Measurements from ENCODE around the gene RCC2.
A peak's percentile ranks its signal among the peaks of the same experiment; 100 is the strongest.
"Not testable (repeated sequence)": the region's sequence is repeated elsewhere in the genome, so short reads cannot be mapped to it uniquely, and the experiment has no call there.

Gene RCC2

GRCh38 chr1:17439250-17440073, at the start of gene RCC2:
RCC2 (minus strand) TSS chr1:17439677; CDS start chr1:17438514, 1,163 bp downstream.
- no peak for DNase-seq (ENCODE audit: low read depth)

DNA sequence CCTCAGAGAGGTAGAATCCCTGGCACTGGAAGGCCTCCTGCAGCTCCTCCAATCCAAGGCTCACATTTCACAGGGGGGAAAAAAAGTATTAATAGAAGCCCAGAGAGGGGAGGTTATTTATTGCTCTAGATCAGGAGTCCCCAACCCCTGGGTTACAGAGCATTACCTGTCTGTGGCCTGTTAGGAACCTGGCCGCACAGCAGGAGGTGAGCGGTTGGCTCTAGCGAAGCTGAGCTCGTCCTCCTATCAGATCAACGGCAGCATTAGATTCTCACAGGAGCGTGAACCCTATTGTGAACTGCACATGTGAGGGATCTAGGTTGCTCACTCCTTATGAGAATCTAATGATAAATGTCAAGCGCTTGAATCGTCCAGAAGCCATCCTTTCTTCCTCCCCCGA, 46.8 kb upstream of the RCC2 start:
- no peak for DNase-seq (ENCODE audit: low read depth)

- no peak for DNase-seq (ENCODE audit: low read depth)
These were observed 45.8 kb upstream of the RCC2 start for GRCh38 chr1:17485281-17485680.

DNA sequence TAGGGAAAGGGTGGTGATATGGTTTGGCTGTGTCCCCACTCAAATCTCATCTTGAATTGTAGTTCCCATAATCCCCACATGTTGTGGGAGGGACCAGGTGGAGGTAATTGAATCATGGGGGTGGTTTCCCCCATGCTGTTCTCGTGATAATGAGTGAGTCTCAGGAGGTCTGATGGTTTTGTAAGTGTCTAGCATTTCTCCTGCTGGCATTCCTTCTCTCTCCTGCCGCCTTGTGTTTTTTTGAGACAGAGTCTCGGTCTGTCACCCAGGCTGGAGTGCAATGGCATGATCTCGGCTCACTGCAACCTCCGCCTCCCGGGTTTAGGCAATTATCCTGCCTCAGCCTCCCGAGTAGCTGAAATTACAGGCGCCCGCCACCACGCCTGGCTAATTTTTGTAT, 42.5 kb upstream of the RCC2 start:
- not testable (repeated sequence) for DNase-seq (ENCODE audit: low read depth)

- DNase-seq (ENCODE audit: low read depth), result no peak
These were observed 41.4 kb upstream of the RCC2 start for GRCh38 chr1:17480846-17481245.

- peak; percentile 23 for DNase-seq (ENCODE audit: low read depth)
These were observed 36.3 kb upstream of the RCC2 start for GRCh38 chr1:17475752-17476151.

DNA sequence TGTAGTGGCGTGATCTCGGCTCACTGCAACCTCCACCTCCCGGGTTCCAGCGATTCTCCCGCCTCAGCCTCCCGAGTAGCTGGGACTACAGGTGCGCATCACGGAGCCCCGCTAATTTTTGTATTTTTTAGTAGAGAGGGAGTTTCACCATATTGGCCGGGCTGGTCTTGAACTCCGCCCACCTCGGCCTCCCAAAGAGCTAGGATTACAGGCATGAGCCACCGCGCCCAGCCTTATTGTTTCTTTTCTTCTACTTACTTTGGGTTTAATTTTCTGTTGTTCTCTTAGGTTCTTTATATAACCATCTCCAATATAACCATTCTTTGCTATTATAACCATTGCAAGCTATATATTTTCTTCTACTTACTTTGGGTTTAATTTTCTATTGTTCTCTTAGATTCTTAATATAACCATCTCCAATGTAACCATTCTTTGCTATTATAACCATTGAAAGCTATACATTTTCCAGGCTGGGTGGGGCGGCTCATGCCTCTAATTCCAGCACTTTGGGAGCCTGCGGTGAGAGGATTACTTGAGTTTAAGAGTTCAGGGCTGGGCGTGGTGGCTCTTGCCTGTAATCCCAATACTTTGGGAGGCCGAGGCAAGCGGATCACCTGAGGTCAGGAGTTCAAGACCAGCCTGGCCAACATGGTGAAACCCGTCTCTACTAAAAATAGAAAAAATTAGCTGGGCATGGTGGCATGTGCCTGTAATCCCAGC, 35.5 kb upstream of the RCC2 start:
- DNase-seq (ENCODE audit: low read depth), result not testable (repeated sequence)

- DNase-seq (ENCODE audit: low read depth), result no peak
These were observed 33.3 kb upstream of the RCC2 start for GRCh38 chr1:17472814-17473213.

DNA sequence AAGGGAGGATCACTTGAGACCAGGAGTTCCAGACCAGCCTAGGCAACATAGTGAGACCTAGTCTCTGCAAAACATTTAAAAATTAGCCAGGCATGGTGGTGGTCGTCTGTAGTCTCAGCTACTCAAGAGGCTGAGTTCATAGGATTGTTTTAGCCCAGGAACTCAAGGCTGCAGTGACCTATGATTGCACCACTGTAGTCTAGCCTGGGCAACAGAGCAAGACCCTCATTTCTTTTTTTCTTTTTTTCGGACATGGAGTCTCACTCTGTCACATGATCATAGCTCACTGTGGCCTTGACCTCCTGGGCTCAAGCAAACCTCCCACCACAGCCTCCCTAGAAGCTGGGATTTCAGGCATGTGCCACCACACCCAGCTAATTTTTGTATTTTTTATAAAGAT, 31.9 kb upstream of the RCC2 start:
- DNase-seq (ENCODE audit: low read depth), result no peak

- DNase-seq (ENCODE audit: low read depth), result no peak
These were observed 30.7 kb upstream of the RCC2 start for GRCh38 chr1:17470021-17470799.

DNA sequence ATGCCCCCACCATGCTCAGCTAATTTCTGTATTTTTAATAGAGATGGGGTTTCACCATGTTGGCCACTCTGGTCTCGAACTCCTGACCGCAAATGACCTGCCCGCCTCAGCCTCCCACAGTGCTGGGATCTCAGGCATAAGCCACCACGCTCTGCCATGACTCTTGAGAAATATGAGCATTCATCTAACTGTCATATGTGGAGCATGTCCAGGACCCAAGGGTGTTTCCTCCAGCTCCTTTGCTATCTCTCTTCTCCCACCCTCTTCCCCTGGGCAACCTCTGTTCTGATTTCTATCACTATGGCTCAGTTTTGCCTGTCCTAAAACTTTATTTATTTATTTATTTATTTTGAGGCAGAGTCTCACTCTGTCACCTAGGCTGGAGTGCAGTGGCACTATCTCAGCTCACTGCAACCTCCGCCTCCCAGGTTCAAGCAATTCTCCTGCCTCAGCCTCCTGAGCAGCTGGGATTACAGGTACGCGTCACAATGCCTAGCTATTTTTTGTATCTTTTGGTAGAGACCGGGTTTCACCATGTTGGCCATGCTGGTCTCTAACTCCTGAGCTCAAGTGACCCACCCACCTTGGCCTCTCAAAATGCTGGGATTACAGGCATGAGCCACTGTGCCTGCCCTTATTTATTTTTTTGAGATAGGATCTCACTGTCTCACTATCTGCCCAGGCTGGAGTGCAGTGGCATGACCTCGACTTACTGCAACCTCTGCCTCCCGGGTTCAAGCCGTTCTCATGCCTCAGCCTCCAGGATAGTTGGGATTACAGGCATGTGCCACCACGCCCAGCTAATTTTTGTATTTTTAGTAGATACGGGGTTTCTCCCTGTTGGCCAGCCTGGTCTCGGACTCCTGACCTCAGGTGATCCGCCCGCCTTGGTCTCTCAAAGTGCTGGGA, 29.1 kb upstream of the RCC2 start:
- DNase-seq (ENCODE audit: low read depth), result not testable (repeated sequence)

GRCh38 chr1:17466359-17466758, 26.9 kb upstream of the RCC2 start:
- DNase-seq (ENCODE audit: low read depth), result no peak

DNA sequence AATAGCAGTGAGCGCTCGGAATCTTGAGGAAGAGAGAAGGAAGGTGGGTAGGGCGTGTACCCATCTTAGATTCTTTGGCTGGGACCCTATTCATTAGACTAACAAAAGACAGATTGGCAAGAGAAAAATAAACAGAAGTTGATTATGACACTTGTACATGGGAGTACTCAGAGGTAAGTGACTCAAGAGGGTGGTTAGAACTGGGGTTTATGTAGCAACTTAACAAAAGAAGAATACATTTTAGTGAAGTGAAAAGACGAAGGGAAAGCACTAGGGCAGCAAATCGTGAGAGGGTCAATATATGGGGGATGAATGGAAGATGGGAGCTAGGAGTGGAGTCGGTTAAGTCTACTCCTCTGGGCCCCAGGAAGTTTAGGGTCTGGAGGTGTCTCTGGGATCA, 25.8 kb upstream of the RCC2 start:
- DNase-seq (ENCODE audit: low read depth), result no peak

- no peak for DNase-seq (ENCODE audit: low read depth)
These were observed 24.5 kb upstream of the RCC2 start for GRCh38 chr1:17463991-17464390.

DNA sequence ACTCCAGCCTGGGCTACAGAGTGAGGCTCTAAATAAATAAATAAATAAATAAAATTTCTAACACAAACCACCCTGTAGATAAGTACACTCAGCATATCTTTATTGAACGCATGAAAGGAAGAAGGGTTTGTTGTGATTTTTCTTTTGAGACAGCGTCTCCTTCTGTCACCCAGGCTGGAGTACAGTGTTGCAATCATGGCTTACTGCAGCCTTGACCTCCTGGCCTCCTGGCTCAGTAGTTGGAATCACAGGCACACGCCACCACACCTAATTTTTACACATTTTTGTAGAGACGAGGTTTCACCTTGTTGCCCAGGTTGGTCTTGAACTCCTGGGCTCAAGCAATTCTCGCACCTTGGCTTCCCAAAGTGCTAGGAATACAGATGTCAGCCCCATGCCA, 23.2 kb upstream of the RCC2 start:
- no peak for DNase-seq (ENCODE audit: low read depth)

DNA sequence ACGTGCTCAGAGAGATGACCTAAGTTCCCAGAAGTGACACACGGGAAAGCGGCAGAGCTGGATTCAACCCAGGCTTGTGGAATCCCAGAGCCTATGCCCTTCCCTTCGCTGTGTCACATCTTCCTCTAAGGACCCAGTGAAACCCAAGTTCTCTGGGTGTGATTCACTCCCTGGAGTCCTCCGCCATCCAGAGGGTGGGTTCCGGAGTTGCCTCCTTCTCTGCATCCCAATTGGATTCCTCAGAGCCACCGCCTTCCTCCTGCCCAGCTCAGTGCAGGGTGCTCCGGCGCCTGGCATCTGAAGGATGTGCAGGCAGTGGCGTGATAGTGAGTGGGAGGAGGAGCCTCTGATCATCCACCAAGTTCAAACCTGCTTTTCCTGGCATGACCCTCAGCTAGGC, 20.7 kb upstream of the RCC2 start:
- no peak for DNase-seq (ENCODE audit: low read depth)

GRCh38 chr1:17458794-17459193, 19.3 kb upstream of the RCC2 start:
- DNase-seq (ENCODE audit: low read depth), result no peak

GRCh38 chr1:17452686-17453085, 13.2 kb upstream of the RCC2 start:
- no peak for DNase-seq (ENCODE audit: low read depth)

DNA sequence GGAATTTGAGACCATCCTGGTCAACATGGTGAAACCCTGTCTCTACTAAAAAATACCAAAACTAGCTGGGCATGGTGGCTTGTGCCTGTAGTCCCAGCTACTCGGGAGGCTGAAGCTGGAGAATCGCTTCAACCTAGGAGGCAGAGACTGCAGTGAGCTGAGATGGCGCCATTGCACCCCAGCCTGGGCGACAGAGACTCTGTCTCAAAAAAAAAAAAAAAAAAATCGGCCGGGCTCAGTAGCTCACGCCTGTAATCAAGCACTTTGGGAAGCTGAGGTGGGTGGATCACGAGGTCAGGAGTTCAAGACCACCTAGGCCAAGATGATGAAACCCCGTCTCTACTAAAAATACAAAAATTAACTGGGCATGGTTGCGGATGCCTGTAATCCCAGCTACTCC, 12.7 kb upstream of the RCC2 start:
- DNase-seq (ENCODE audit: low read depth), result not testable (repeated sequence)

- DNase-seq (ENCODE audit: low read depth), result no peak
These were observed 12.3 kb upstream of the RCC2 start for GRCh38 chr1:17451731-17452130.

- no peak for DNase-seq (ENCODE audit: low read depth)
These were observed 8.1 kb upstream of the RCC2 start for GRCh38 chr1:17447501-17447992.

Data from non-pigmented ciliary epithelial cell (primary cell).